Vagina (tissue), 2 donors: ENCODE data around the gene DEPDC7. TPM values are rescaled to one million over a fixed set of nuclear protein-coding genes. Genes with fewer than 3 reads are reported as not detected.
A peak's percentile ranks its signal among the peaks of the same experiment; 100 is the strongest.
"Not testable (repeated sequence)": the region's sequence is repeated elsewhere in the genome, so short reads cannot be mapped to it uniquely, and the experiment has no call there.

Experiments used
- DNase-seq, 2 donors: peaks; one replicate each; pipeline ENCODE4 v3.0.0-alpha.2; 2017; ENCODE audit errors: extremely low spot score in 2 of 2
- H3K27ac ChIP-seq: fragments of 200-600 bp; sonication (generic); one replicate; pipeline ENCODE4 v1.5.1; 2019
- H3K27me3 ChIP-seq: fragments of 200-600 bp; sonication (generic); one replicate; pipeline ENCODE4 v1.5.1; 2019
- H3K36me3 ChIP-seq, 2 donors: fragments of 200-600 bp; sonication (generic); one replicate each; pipeline ENCODE4 v1.5.1; 2017 to 2019
- H3K4me1 ChIP-seq: fragments of 200-600 bp; sonication (generic); one replicate; pipeline ENCODE4 v1.5.1; 2019
- H3K4me3 ChIP-seq, 2 donors: fragments of 200-600 bp; sonication (generic); 1 replicate in 1 of 2; 2 replicates in 1 of 2; pipeline ENCODE4 v1.5.1; 2016 to 2019
- H3K9me3 ChIP-seq: fragments of 200-600 bp; sonication (generic); one replicate; pipeline ENCODE4 v1.5.1; 2019
- POLR2A ChIP-seq, 2 donors: fragments of 450-650 bp; IDR thresholded peaks; one replicate each; pipeline ENCODE4 v1.6.1; 2017; ENCODE audit warnings: antibody characterized with exemption in 2 of 2, mild to moderate bottlenecking in 2 of 2, moderate library complexity in 2 of 2
- POLR2AphosphoS5 ChIP-seq, 2 donors: sonication (generic); formaldehyde crosslinking; IDR thresholded peaks; one replicate each; pipeline ENCODE4 v1.9.0; 2017; ENCODE audit warnings: antibody characterized with exemption in 2 of 2, mild to moderate bottlenecking in 2 of 2, low read depth in 1 of 2; ENCODE audit not compliant: insufficient read depth in 1 of 2
- intact Hi-C: fragments of 100-400 bp; cut with DNase I; formaldehyde crosslinking; loops from one replicate; pipeline ENCODE4 v1.15.1; 2023
- total RNA-seq: library from RNA; depleted of rRNA; stranded (reverse); fragments of >200 nt; gene quantifications from one replicate; pipeline ENCODE4 v1.2.3, GENCODE V29; 2016
- TF ChIP-seq, protein P1 (sequence below), 3 experiments: fragments of 450-650 bp in 2 of 3; fragments of 200-600 bp in 1 of 3; sonication (generic) in 1 of 3; IDR thresholded peaks; one replicate each; pipeline ENCODE4 v1.5.1; 2017 to 2019; ENCODE audit warnings: antibody characterized with exemption in 3 of 3, mild to moderate bottlenecking in 2 of 3, moderate library complexity in 2 of 3

DEPDC7 gene
- total RNA-seq, result 2.5 TPM

DNA sequence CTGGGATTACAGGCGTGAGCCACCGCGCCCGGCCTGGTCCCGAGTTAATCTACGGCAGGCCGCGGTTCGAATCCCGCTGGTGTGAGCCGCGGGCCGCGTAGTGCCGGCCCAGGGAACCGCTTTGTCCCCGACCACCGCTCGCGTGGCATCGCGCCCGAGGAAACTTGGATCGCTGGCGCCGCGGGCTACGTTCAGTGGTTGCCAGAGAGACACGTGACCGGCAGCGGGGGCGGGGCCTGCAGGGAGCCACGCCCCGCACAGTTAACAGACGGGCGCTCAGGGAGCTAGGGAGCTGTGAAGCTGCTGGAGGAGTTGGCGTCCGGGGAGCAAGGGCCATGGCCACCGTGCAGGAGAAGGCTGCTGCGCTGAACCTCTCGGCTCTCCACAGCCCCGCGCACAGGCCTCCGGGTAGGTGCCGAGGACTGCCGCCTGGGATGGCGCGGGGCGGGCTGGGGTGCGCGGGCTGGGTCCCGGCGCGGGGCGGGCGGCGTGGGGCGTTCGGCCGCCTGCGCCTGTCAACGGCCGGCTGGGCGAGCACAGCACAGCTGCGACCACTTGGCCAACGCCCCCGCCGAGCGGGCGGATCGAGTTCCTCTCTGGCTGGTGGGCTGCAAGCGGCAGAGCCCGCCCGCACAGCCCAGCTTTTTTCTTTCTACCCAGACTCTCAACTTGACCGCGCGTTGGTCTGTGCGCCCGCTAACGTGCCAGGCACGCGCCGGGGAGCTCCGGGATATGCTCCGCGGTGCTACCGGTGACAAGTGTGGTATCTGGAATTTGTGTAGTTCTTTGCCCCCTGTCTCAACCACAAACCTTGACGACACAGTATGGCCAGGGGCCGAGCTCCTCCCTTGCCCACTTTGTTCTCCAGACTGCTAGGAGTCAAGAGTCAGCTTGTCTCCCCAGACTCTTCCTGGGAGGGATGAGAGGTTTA, at the start of gene DEPDC7:
TSS of gene DEPDC7 (plus strand) at position 258 of the 931 bp plus-strand sequence. CDS start at position 336, 78 bp downstream.
- Histone ChIP-seq H3K27ac (peak within 1 kb of the TSS; percentile 71), H3K4me1 (peaks cover 30% of the 10 kb centered on the region), H3K36me3 (no peaks in the 10 kb centered on the region), H3K4me3 (peak within 1 kb of the TSS; percentile 70 to 72), H3K9me3 (no peaks in the 10 kb centered on the region), H3K27me3 (no peaks in the 10 kb centered on the region)
- intact Hi-C loops, result no loop called here
- no peak for DNase-seq
- TF ChIP-seq, protein P1, sequence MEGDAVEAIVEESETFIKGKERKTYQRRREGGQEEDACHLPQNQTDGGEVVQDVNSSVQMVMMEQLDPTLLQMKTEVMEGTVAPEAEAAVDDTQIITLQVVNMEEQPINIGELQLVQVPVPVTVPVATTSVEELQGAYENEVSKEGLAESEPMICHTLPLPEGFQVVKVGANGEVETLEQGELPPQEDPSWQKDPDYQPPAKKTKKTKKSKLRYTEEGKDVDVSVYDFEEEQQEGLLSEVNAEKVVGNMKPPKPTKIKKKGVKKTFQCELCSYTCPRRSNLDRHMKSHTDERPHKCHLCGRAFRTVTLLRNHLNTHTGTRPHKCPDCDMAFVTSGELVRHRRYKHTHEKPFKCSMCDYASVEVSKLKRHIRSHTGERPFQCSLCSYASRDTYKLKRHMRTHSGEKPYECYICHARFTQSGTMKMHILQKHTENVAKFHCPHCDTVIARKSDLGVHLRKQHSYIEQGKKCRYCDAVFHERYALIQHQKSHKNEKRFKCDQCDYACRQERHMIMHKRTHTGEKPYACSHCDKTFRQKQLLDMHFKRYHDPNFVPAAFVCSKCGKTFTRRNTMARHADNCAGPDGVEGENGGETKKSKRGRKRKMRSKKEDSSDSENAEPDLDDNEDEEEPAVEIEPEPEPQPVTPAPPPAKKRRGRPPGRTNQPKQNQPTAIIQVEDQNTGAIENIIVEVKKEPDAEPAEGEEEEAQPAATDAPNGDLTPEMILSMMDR (IDR thresholded peaks at IDR 0.05), result no peak
- TF ChIP-seq POLR2A (IDR thresholded peaks at IDR 0.05), result no peak
- peak; percentile 15 to 67 for TF ChIP-seq POLR2AphosphoS5 (IDR thresholded peaks at IDR 0.05; ENCODE audit: insufficient read depth in 1 of 2, low read depth in 1 of 2)

DNA sequence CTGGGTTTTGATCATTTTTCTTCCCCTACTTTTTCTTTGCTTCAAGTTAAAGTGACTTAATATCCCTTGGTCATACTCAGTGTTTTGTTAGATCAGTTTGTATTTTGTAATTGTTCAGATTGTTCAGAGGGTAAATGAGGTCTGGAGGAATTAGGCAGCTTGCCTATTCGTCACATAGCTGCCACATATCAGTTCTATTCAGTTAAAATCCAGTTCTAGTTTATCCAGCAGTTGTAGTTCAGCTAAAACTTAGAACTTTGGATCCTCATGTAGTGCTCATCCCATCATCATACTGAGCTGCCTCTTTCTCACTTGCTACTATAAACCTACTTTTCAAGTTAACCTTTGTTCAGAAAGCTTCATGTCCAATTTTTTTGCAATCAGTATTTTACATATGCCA, 47.1 kb upstream of the DEPDC7 start:
- Histone ChIP-seq H3K27me3 (no peaks in the 10 kb centered on the region), H3K4me1 (no peaks in the 10 kb centered on the region), H3K9me3 (no peaks in the 10 kb centered on the region), H3K4me3 (no peak overlapping the region), H3K36me3 (peaks cover 0 to 11% of the 10 kb centered on the region in 2 donors), H3K27ac (no peak overlapping the region)
- DNase-seq, result no peak
- TF ChIP-seq, protein P1 (IDR thresholded peaks at IDR 0.05), result no peak
- TF ChIP-seq POLR2AphosphoS5 (IDR thresholded peaks at IDR 0.05; ENCODE audit: insufficient read depth in 1 of 2, low read depth in 1 of 2), result no peak
- TF ChIP-seq POLR2A (IDR thresholded peaks at IDR 0.05), result no peak
- intact Hi-C loops, result no loop called here

DNA sequence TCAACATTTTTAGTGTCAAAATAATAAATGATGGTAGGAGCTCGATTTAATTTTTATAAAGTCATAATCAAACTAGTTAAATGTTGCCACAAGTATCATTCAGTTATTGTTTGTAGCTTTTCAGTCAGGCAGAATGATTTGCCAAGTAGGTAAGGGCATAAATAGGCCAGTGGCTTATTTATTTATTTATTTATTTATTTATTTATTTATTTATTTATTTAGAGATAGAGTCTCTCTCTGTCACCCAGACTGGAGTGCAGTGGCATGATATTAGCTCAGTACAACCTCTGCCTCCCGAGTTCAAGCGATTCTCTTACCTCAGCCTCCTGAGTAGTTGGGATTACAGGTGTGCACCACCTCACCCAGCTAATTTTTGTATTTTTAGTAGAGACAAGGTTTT, 43.4 kb upstream of the DEPDC7 start:
- H3K9me3 ChIP-seq, H3K4me3 ChIP-seq, intact Hi-C loops, H3K27ac ChIP-seq, DNase-seq, H3K4me1 ChIP-seq, H3K27me3 ChIP-seq: not testable (repeated sequence)
- H3K36me3 ChIP-seq, result peaks cover 0 to 12% of the 10 kb centered on the region in 2 donors

DNA sequence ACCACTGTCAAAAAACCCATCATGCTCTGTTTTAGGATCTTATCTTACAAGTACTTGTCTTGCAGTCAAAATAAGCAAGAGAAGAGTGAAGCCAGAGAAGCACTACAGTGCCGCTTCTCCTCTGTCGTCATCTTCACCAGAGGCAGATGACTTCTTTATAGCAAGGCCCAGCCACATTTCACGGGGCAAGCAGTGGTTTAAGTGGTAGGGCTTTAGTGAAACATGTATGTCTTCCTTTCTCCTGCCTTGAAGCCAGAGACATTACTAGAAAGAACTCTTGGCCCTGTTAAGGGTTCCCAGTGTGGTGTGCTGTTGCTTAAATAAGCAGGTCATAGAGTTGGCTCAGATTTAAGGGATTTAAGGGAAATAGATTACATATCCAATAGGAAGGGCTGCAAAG, 42.9 kb upstream of the DEPDC7 start:
- no peaks in the 10 kb centered on the region for H3K27me3 ChIP-seq
- H3K27ac ChIP-seq, result no peak overlapping the region
- H3K9me3 ChIP-seq, result no peaks in the 10 kb centered on the region
- no peaks in the 10 kb centered on the region for H3K4me1 ChIP-seq
- no peak for DNase-seq
- intact Hi-C loops, result no loop called here
- H3K4me3 ChIP-seq, result no peak overlapping the region
- H3K36me3 ChIP-seq, result peaks cover 0 to 12% of the 10 kb centered on the region in 2 donors
- TF ChIP-seq POLR2AphosphoS5 (IDR thresholded peaks at IDR 0.05; ENCODE audit: insufficient read depth in 1 of 2, low read depth in 1 of 2), result no peak
- TF ChIP-seq POLR2A (IDR thresholded peaks at IDR 0.05), result no peak
- TF ChIP-seq, protein P1 (IDR thresholded peaks at IDR 0.05), result no peak

DNA sequence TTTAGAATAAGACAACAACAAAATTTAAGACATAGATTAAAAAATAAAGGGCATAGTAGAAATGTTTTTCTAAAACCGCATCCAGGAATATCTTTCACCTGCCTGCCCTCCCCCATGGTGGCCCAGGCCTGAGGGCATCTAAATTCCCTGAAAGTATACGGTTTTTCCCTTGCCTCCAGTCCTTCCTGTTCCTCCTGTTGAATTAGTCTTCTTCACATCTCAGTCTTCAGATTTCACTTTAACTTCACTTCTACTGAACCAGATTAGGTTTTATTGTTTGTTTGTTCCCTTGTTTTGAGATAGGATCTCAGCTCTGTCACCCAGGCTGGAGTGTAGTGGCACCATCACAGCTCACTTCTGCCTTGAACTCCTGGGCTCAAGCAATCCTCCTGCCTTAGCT, 33.1 kb upstream of the DEPDC7 start:
- H3K4me1 ChIP-seq, result no peaks in the 10 kb centered on the region
- intact Hi-C loops, result no loop called here
- no peak overlapping the region for H3K27ac ChIP-seq
- H3K4me3 ChIP-seq, result no peak overlapping the region
- H3K36me3 ChIP-seq, result peaks cover 0 to 10% of the 10 kb centered on the region in 2 donors
- no peaks in the 10 kb centered on the region for H3K27me3 ChIP-seq
- no peaks in the 10 kb centered on the region for H3K9me3 ChIP-seq
- DNase-seq, result no peak
- no peak for TF ChIP-seq POLR2AphosphoS5 (IDR thresholded peaks at IDR 0.05; ENCODE audit: insufficient read depth in 1 of 2, low read depth in 1 of 2)
- TF ChIP-seq, protein P1 (IDR thresholded peaks at IDR 0.05), result no peak
- TF ChIP-seq POLR2A (IDR thresholded peaks at IDR 0.05), result no peak
